Neural cell (in vitro differentiated cells): ENCODE measurements around the gene TMEM14B. TPM values are rescaled to one million over a fixed set of nuclear protein-coding genes. Genes with fewer than 3 reads are reported as not detected.

Source experiments
- H2AFZ ChIP-seq: fragments of 200-600, 300-800 bp; sonication (generic), shearing (Covaris generic); 2 replicates; pipeline ENCODE4 v1.6.0; 2014; ENCODE audit warnings: low read depth, mild to moderate bottlenecking, antibody characterized with exemption, low read length, moderate library complexity
- H3F3A ChIP-seq: fragments of 200-600 bp; shearing (Covaris generic); 2 replicates; pipeline ENCODE4 v1.6.1; 2016; ENCODE audit warnings: mild to moderate bottlenecking, moderate library complexity, mixed read lengths, antibody characterized with exemption, low read length; ENCODE audit not compliant: insufficient read depth, poor library complexity, severe bottlenecking
- H3K27ac ChIP-seq: fragments of 200-600, 300-800 bp; sonication (generic), shearing (Covaris generic); 2 replicates; pipeline ENCODE4 v1.5.1; 2014; ENCODE audit warnings: mild to moderate bottlenecking, low read length, moderate library complexity
- H3K27me3 ChIP-seq: fragments of 300-800, 200-600 bp; sonication (generic), shearing (Covaris generic); 2 replicates; pipeline ENCODE4 v1.6.0; 2014; ENCODE audit warnings: mild to moderate bottlenecking, low read depth, low read length, moderate library complexity; ENCODE audit not compliant: insufficient read depth
- H3K36me3 ChIP-seq: fragments of 300-800, 200-600 bp; sonication (generic), shearing (Covaris generic); 2 replicates; pipeline ENCODE4 v1.5.1; 2014; ENCODE audit warnings: mild to moderate bottlenecking, antibody characterized with exemption, low read length, moderate library complexity; ENCODE audit not compliant: insufficient read depth
- H3K4me2 ChIP-seq: fragments of 300-800, 200-600 bp; sonication (generic), shearing (Covaris generic); 2 replicates; pipeline ENCODE4 v1.6.0; 2014; ENCODE audit warnings: mild to moderate bottlenecking, low read length
- H3K4me3 ChIP-seq: fragments of 300-800, 200-600 bp; sonication (generic), shearing (Covaris generic); 2 replicates; pipeline ENCODE4 v1.5.1; 2014; ENCODE audit warnings: mild to moderate bottlenecking, low read length, moderate library complexity
- H3K79me2 ChIP-seq: fragments of 200-600 bp; shearing (Covaris generic); replicated peaks from 2 replicates; pipeline ENCODE4 v1.6.0; 2014; ENCODE audit warnings: mild to moderate bottlenecking, low read length, moderate library complexity; ENCODE audit not compliant: insufficient read depth
- H3K9ac ChIP-seq: fragments of 300-800, 200-600 bp; sonication (generic), shearing (Covaris generic); 2 replicates; pipeline ENCODE4 v1.6.1; 2016; ENCODE audit warnings: mild to moderate bottlenecking, low read length, mixed read lengths
- H3K9me2 ChIP-seq: fragments of 200-600 bp; shearing (Covaris generic); 2 replicates; pipeline ENCODE4 v1.6.1; 2016; ENCODE audit warnings: mild to moderate bottlenecking, low read length, mixed read lengths; ENCODE audit not compliant: insufficient read depth
- H3K9me3 ChIP-seq: fragments of 200-600, 300-800 bp; sonication (generic), shearing (Covaris generic); 2 replicates; pipeline ENCODE4 v1.6.1; 2016; ENCODE audit warnings: mild to moderate bottlenecking, mixed run types, low read length, moderate library complexity, mixed read lengths
- H4K20me1 ChIP-seq: fragments of 200-600 bp; shearing (Covaris generic); 2 replicates; pipeline ENCODE4 v1.6.1; 2016; ENCODE audit warnings: mild to moderate bottlenecking, mixed run types; ENCODE audit not compliant: insufficient read depth
- EP300 ChIP-seq: fragments of 450-650 bp; conservative IDR thresholded peaks from 2 replicates; pipeline ENCODE4 v1.6.1; 2014; ENCODE audit warnings: antibody characterized with exemption, mild to moderate bottlenecking, moderate library complexity; ENCODE audit not compliant: poor library complexity, severe bottlenecking
- EZH2 ChIP-seq: fragments of 200-600, 300-800 bp; shearing (Covaris generic), sonication (generic); IDR thresholded peaks from 2 replicates; pipeline ENCODE4 v1.6.1; 2014; ENCODE audit warnings: antibody characterized with exemption, low read length, borderline replicate concordance, mild to moderate bottlenecking; ENCODE audit not compliant: insufficient read depth, poor library complexity, severe bottlenecking
- MXI1 ChIP-seq: fragments of 450-650 bp; conservative IDR thresholded peaks from 2 replicates; pipeline ENCODE4 v1.6.1; 2014; ENCODE audit warnings: antibody characterized with exemption, mild to moderate bottlenecking; ENCODE audit not compliant: poor library complexity, severe bottlenecking
- POLR2AphosphoS5 ChIP-seq: IDR thresholded peaks from 2 replicates; pipeline ENCODE4 v1.6.1; 2012
- RAD21 ChIP-seq: fragments of 450-650 bp; conservative IDR thresholded peaks from 2 replicates; pipeline ENCODE4 v1.6.1; 2014; ENCODE audit warnings: antibody characterized with exemption, mild to moderate bottlenecking, moderate library complexity
- SMC3 ChIP-seq: fragments of 450-650 bp; conservative IDR thresholded peaks from 2 replicates; pipeline ENCODE4 v1.6.1; 2014; ENCODE audit warnings: antibody characterized with exemption, mild to moderate bottlenecking, moderate library complexity; ENCODE audit not compliant: poor library complexity
- TAF1 ChIP-seq: IDR thresholded peaks from 2 replicates; pipeline ENCODE4 v1.6.1; 2012; ENCODE audit warnings: low read depth
- polyA plus RNA-seq: library from polyadenylated mRNA; depleted of rRNA; stranded (reverse); fragments of >200 nt; gene quantifications from 2 replicates; pipeline ENCODE4 v1.2.3, GENCODE V29; 2014
- TF ChIP-seq, protein P1 (sequence below): IDR thresholded peaks from 2 replicates; pipeline ENCODE4 v1.6.1; 2012; ENCODE audit warnings: borderline replicate concordance
- TF ChIP-seq, protein P2 (sequence below): fragments of 450-650 bp; IDR thresholded peaks from 2 replicates; pipeline ENCODE4 v1.5.1; 2014; ENCODE audit warnings: antibody characterized with exemption, mild to moderate bottlenecking, moderate library complexity; ENCODE audit not compliant: poor library complexity, severe bottlenecking

TMEM14B gene
- polyA plus RNA-seq, 1 donor from 2014 or later: 182 TPM

DNA sequence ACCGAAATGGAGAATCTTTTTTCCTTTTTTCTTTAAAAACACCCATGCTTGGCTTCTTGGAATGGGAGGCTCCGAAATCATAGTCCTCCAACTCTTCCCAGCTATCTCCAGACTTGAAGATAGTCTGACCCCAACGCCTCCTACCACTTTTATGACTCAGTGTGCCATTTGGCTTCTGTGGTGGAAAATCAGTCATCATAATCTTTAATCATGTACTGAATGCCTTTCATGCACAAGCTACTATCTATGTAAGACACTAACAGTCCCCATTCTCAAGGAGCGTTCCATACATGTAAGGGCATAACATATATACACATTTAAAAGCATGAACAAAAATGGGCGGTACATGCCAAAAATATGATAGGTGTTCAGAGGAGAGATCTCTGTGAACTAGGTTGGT, 44.1 kb downstream of the TMEM14B start:
- no peaks in the 10 kb centered on the region for H3F3A ChIP-seq
- no peaks in the 10 kb centered on the region for H3K9me3 ChIP-seq
- H2AFZ ChIP-seq: no peak overlapping the region
- H3K36me3 ChIP-seq: peaks cover 4% of the 10 kb centered on the region
- no peak overlapping the region for H3K27ac ChIP-seq
- no peak overlapping the region for H3K4me3 ChIP-seq
- TF ChIP-seq RAD21 (no peak), POLR2AphosphoS5 (no peak), TAF1 (no peak), SMC3 (no peak), MXI1 (no peak), EP300 (no peak), EZH2 (no peak)
- TF ChIP-seq, protein P1, sequence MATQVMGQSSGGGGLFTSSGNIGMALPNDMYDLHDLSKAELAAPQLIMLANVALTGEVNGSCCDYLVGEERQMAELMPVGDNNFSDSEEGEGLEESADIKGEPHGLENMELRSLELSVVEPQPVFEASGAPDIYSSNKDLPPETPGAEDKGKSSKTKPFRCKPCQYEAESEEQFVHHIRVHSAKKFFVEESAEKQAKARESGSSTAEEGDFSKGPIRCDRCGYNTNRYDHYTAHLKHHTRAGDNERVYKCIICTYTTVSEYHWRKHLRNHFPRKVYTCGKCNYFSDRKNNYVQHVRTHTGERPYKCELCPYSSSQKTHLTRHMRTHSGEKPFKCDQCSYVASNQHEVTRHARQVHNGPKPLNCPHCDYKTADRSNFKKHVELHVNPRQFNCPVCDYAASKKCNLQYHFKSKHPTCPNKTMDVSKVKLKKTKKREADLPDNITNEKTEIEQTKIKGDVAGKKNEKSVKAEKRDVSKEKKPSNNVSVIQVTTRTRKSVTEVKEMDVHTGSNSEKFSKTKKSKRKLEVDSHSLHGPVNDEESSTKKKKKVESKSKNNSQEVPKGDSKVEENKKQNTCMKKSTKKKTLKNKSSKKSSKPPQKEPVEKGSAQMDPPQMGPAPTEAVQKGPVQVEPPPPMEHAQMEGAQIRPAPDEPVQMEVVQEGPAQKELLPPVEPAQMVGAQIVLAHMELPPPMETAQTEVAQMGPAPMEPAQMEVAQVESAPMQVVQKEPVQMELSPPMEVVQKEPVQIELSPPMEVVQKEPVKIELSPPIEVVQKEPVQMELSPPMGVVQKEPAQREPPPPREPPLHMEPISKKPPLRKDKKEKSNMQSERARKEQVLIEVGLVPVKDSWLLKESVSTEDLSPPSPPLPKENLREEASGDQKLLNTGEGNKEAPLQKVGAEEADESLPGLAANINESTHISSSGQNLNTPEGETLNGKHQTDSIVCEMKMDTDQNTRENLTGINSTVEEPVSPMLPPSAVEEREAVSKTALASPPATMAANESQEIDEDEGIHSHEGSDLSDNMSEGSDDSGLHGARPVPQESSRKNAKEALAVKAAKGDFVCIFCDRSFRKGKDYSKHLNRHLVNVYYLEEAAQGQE: no peak
- TF ChIP-seq, protein P2, sequence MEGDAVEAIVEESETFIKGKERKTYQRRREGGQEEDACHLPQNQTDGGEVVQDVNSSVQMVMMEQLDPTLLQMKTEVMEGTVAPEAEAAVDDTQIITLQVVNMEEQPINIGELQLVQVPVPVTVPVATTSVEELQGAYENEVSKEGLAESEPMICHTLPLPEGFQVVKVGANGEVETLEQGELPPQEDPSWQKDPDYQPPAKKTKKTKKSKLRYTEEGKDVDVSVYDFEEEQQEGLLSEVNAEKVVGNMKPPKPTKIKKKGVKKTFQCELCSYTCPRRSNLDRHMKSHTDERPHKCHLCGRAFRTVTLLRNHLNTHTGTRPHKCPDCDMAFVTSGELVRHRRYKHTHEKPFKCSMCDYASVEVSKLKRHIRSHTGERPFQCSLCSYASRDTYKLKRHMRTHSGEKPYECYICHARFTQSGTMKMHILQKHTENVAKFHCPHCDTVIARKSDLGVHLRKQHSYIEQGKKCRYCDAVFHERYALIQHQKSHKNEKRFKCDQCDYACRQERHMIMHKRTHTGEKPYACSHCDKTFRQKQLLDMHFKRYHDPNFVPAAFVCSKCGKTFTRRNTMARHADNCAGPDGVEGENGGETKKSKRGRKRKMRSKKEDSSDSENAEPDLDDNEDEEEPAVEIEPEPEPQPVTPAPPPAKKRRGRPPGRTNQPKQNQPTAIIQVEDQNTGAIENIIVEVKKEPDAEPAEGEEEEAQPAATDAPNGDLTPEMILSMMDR: no peak
- no peaks in the 10 kb centered on the region for H3K9me2 ChIP-seq
- H3K27me3 ChIP-seq: no peaks in the 10 kb centered on the region
- H3K4me2 ChIP-seq: no peak overlapping the region
- H4K20me1 ChIP-seq: no peaks in the 10 kb centered on the region
- no peak overlapping the region for H3K9ac ChIP-seq
- no peaks in the 10 kb centered on the region for H3K79me2 ChIP-seq

DNA sequence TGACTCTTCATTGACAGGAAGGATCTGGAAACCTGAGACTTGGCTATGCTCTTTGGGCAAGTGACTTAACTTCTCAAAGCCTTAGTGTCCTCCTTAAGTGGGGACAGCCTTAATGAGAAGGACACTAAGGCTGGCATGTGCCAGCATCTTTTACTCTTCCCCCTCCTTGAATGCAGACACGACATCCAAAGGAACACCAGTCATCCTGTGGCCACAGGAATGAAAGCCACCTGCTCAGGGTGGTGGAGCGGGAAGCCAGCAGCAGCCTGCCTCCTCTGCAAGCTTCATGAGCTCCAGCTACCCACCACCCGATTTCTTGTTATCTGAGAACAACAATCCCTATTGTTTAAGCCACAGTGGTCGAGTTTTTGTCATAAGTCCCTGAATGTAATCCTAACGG, 44.5 kb downstream of the TMEM14B start:
- Histone ChIP-seq H3K9me3 (no peaks in the 10 kb centered on the region), H3K36me3 (peaks cover 4% of the 10 kb centered on the region), H3K9me2 (no peaks in the 10 kb centered on the region), H3K4me2 (no peak overlapping the region), H2AFZ (no peak overlapping the region), H3K4me3 (no peak overlapping the region), H4K20me1 (no peaks in the 10 kb centered on the region), H3K9ac (no peak overlapping the region), H3F3A (no peaks in the 10 kb centered on the region), H3K27me3 (no peaks in the 10 kb centered on the region), H3K79me2 (no peaks in the 10 kb centered on the region), H3K27ac (no peak overlapping the region)
- TF ChIP-seq, protein P1: no peak
- TF ChIP-seq TAF1: no peak
- no peak for TF ChIP-seq POLR2AphosphoS5
- TF ChIP-seq EP300: no peak
- no peak for TF ChIP-seq SMC3
- no peak for TF ChIP-seq MXI1
- no peak for TF ChIP-seq RAD21
- no peak for TF ChIP-seq EZH2
- TF ChIP-seq, protein P2: no peak
